ENCODE results near the gene GNB1. TPM values are rescaled to one million over a fixed set of nuclear protein-coding genes. Genes with fewer than 3 reads are reported as not detected.

Gene GNB1
- total RNA-seq, 2 experiments from 2014 or later = 138 to 149 TPM

DNA sequence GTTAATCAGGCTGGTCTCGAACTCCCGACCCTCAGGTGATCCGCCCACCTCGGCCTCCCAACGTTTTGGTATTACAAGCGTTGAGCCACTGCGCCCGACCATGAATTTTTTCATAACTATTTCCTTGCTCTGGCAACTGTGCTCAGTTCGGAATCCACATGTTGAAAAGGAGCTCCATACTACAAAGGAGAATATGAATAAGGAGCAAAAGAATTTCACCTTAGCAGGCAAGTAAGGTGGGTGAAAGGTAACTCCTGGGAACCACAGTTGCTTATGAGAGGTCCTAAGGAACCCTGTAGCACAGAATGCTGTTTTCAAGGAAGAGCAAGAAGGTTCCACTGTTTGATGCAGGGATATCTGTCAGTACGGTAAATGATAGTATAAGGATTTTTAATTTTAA is 82.7 kb downstream of the GNB1 start:
- Mint-ChIP-seq H3K27ac (no peak overlapping the region), H3K4me1 (ENCODE audit: low read depth) (peaks cover 11% of the 10 kb centered on the region), H3K27me3 (no peaks in the 10 kb centered on the region), H3K4me3 (no peak overlapping the region), H3K36me3 (ENCODE audit: low read depth) (peaks cover 55% of the 10 kb centered on the region), H3K9me3 (no peaks in the 10 kb centered on the region)
- H3K4me1 ChIP-seq (ENCODE audit: insufficient read depth, low read length) = peaks cover 3% of the 10 kb centered on the region
- POLR2A ChIA-PET = no interaction called here
- no peaks in the 10 kb centered on the region for H3K9me3 ChIP-seq (ENCODE audit: control insufficient read depth in 1 of 2, insufficient read depth in 1 of 2, low read length in 2 of 2)
- intact Hi-C loops (cut with DNase I, micrococcal nuclease) = no loop called here
- H3K36me3 ChIP-seq (ENCODE audit: insufficient read depth, low read length) = peaks cover 60% of the 10 kb centered on the region
- H3K27me3 ChIP-seq (ENCODE audit: control insufficient read depth in 1 of 2, insufficient read depth in 2 of 2, low read length in 2 of 2) = no peaks in the 10 kb centered on the region
- no peak for TF ChIP-seq CTCF (IDR thresholded peaks at IDR 0.05)
- CTCF ChIA-PET = interaction anchor here (0.7 to 1.6 kb wide), 2 partner anchors 24 to 73 kb away, joined by 3 read pairs; no protein-coding TSS in a partner anchor
- H3K4me3 ChIP-seq (ENCODE audit: low read length) = no peak overlapping the region
- no peak overlapping the region for H3K27ac ChIP-seq (ENCODE audit: low read depth in 1 of 2, low read length in 2 of 2)
- ATAC-seq (ENCODE audit: poor library complexity) = no peak
- DNase-seq = no peak

- Mint-ChIP-seq H3K27me3 (no peaks in the 10 kb centered on the region), H3K4me3 (no peak overlapping the region), H3K36me3 (ENCODE audit: low read depth) (peaks cover 55% of the 10 kb centered on the region), H3K4me1 (ENCODE audit: low read depth) (peaks cover 14% of the 10 kb centered on the region), H3K9me3 (no peaks in the 10 kb centered on the region), H3K27ac (no peak overlapping the region)
- intact Hi-C loops (cut with DNase I, micrococcal nuclease) = no loop called here
- POLR2A ChIA-PET = no interaction called here
- DNase-seq (no peak), ATAC-seq (ENCODE audit: poor library complexity) (no peak)
- no peak overlapping the region for H3K4me3 ChIP-seq (ENCODE audit: low read length)
- H3K36me3 ChIP-seq (ENCODE audit: insufficient read depth, low read length) = peaks cover 58% of the 10 kb centered on the region
- H3K27me3 ChIP-seq (ENCODE audit: control insufficient read depth in 1 of 2, insufficient read depth in 2 of 2, low read length in 2 of 2) = no peaks in the 10 kb centered on the region
- TF ChIP-seq CTCF (IDR thresholded peaks at IDR 0.05) = no peak
- H3K27ac ChIP-seq (ENCODE audit: low read depth in 1 of 2, low read length in 2 of 2) = no peak overlapping the region
- CTCF ChIA-PET = no interaction called here
- no peaks in the 10 kb centered on the region for H3K9me3 ChIP-seq (ENCODE audit: control insufficient read depth in 1 of 2, insufficient read depth in 1 of 2, low read length in 2 of 2)
- H3K4me1 ChIP-seq (ENCODE audit: insufficient read depth, low read length) = peaks cover 4% of the 10 kb centered on the region
These were observed 84.0 kb downstream of the GNB1 start for GRCh38 chr1:1806890-1807289.

- peaks cover 75% of the 10 kb centered on the region for H3K36me3 Mint-ChIP-seq (ENCODE audit: low read depth)
- H3K4me1 Mint-ChIP-seq (ENCODE audit: low read depth) = peaks cover 22% of the 10 kb centered on the region
- H3K27ac ChIP-seq (ENCODE audit: low read depth in 1 of 2, low read length in 2 of 2) = no peak overlapping the region
- no peaks in the 10 kb centered on the region for H3K9me3 Mint-ChIP-seq
- H3K9me3 ChIP-seq (ENCODE audit: control insufficient read depth in 1 of 2, insufficient read depth in 1 of 2, low read length in 2 of 2) = no peaks in the 10 kb centered on the region
- no peaks in the 10 kb centered on the region for H3K27me3 ChIP-seq (ENCODE audit: control insufficient read depth in 1 of 2, insufficient read depth in 2 of 2, low read length in 2 of 2)
- no peak overlapping the region for H3K4me3 Mint-ChIP-seq
- intact Hi-C loops (cut with DNase I, micrococcal nuclease) = no loop called here
- H3K36me3 ChIP-seq (ENCODE audit: insufficient read depth, low read length) = peaks cover 68% of the 10 kb centered on the region
- ATAC-seq (ENCODE audit: poor library complexity) = no peak
- peaks cover 4% of the 10 kb centered on the region for H3K4me1 ChIP-seq (ENCODE audit: insufficient read depth, low read length)
- H3K27ac Mint-ChIP-seq = no peak overlapping the region
- TF ChIP-seq CTCF (IDR thresholded peaks at IDR 0.05) = no peak
- POLR2A ChIA-PET = no interaction called here
- no peak for DNase-seq
- no peak overlapping the region for H3K4me3 ChIP-seq (ENCODE audit: low read length)
- H3K27me3 Mint-ChIP-seq = no peaks in the 10 kb centered on the region
- CTCF ChIA-PET = no interaction called here
These were observed 86.6 kb downstream of the GNB1 start for GRCh38 chr1:1804301-1804700.

Data from CD4-positive, alpha-beta T cell (primary cell).